CD4-positive, alpha-beta T cell (primary cell): ENCODE data around the gene PTPRN2. TPM values are rescaled to one million over a fixed set of nuclear protein-coding genes. Genes with fewer than 3 reads are reported as not detected.
"Not testable (repeated sequence)": the region's sequence is repeated elsewhere in the genome, so short reads cannot be mapped to it uniquely, and the experiment has no call there.

Experiments
- ATAC-seq: fragments of 200-7000 bp; cut with Tn5 transposase; one replicate; pipeline ENCODE4 v1.10.0; 2022; ENCODE audit warnings: mild to moderate bottlenecking; ENCODE audit not compliant: poor library complexity
- CTCF ChIA-PET: fragments of 350-600 bp; sonication (Branson Sonifier 250); formaldehyde crosslinking; loops from one replicate; lab custom pipeline; 2021; ENCODE audit warnings: antibody characterized with exemption, inconsistent platforms; lab: Charles Lee
- POLR2A ChIA-PET: fragments of 350-600 bp; sonication (Branson Sonifier 250); formaldehyde crosslinking; loops from one replicate; lab custom pipeline; 2021; ENCODE audit warnings: antibody characterized with exemption, inconsistent platforms; lab: Charles Lee
- DNase-seq, 14 experiments: peaks; one replicate each; pipeline ENCODE4 v3.0.0-alpha.2; 2013 to 2020; ENCODE audit warnings: mixed read lengths in 2 of 14
- H3K27ac ChIP-seq, 2 donors: one replicate each; pipeline versions ENCODE4 v1.5.1 to v1.7.0; 2013; ENCODE audit warnings: low read length in 2 of 2, low read depth in 1 of 2, mild to moderate bottlenecking in 1 of 2
- H3K27me3 ChIP-seq, 2 experiments: 1 replicate in 1 of 2; 2 replicates in 1 of 2; pipeline versions ENCODE4 v1.6.1 to v1.7.0; 2013; ENCODE audit warnings: low read length in 2 of 2, control low read depth in 1 of 2, mild to moderate bottlenecking in 1 of 2, moderate library complexity in 1 of 2; ENCODE audit not compliant: insufficient read depth in 2 of 2, control insufficient read depth in 1 of 2
- H3K36me3 ChIP-seq: one replicate; pipeline ENCODE4 v1.6.1; 2013; ENCODE audit warnings: low read length, control low read depth; ENCODE audit not compliant: insufficient read depth
- H3K4me1 ChIP-seq: one replicate; pipeline ENCODE4 v1.6.1; 2013; ENCODE audit warnings: low read length, control low read depth; ENCODE audit not compliant: insufficient read depth
- H3K4me3 ChIP-seq: one replicate; pipeline ENCODE4 v1.5.1; 2013; ENCODE audit warnings: mild to moderate bottlenecking, low read length, moderate library complexity
- H3K9me3 ChIP-seq, 2 experiments: 1 replicate in 1 of 2; 2 replicates in 1 of 2; pipeline versions ENCODE4 v1.6.1 to v1.7.0; 2013; ENCODE audit warnings: low read length in 2 of 2, mild to moderate bottlenecking in 2 of 2, control low read depth in 1 of 2, moderate library complexity in 1 of 2; ENCODE audit not compliant: control insufficient read depth in 1 of 2, insufficient read depth in 1 of 2
- H3K27ac Mint-ChIP-seq: one replicate; pipeline ENCODE4 v1.8.0; 2020; ENCODE audit warnings: mixed read lengths
- H3K27me3 Mint-ChIP-seq: one replicate; pipeline ENCODE4 v1.8.0; 2021; ENCODE audit warnings: mixed read lengths
- H3K36me3 Mint-ChIP-seq: one replicate; pipeline ENCODE4 v1.8.0; 2021; ENCODE audit warnings: low read depth, mixed read lengths
- H3K4me1 Mint-ChIP-seq: one replicate; pipeline ENCODE4 v1.8.0; 2021; ENCODE audit warnings: low read depth, mixed read lengths
- H3K4me3 Mint-ChIP-seq: one replicate; pipeline ENCODE4 v1.8.0; 2020; ENCODE audit warnings: mild to moderate bottlenecking, mixed read lengths
- H3K9me3 Mint-ChIP-seq: one replicate; pipeline ENCODE4 v1.8.0; 2020; ENCODE audit warnings: mixed read lengths
- CTCF ChIP-seq: fragments of 200-600 bp; IDR thresholded peaks from one replicate; pipeline ENCODE4 v1.8.0; 2022; ENCODE audit warnings: antibody characterized with exemption, mild to moderate bottlenecking
- intact Hi-C, 2 experiments: fragments of 100-400 bp; cut with DNase I in 1 of 2; cut with micrococcal nuclease in 1 of 2; formaldehyde crosslinking; loops; one replicate each; pipeline versions ENCODE4 v1.15.1 to v1.9.0; 2023 to 2025; cut with DNase I, micrococcal nuclease
- total RNA-seq, 174 experiments: library from RNA in 2 of 174; stranded (reverse) in 2 of 174; gene quantifications; one replicate each; pipeline ENCODE4 v1.2.3 and lab custom pipeline; 2021 to 2026

The PTPRN2 gene
- total RNA-seq, 2 experiments from 2014 or later = 0.34 to 0.44 TPM

GRCh38 chr7:158458096-158458495, 129.5 kb downstream of the PTPRN2 start:
- Mint-ChIP-seq H3K4me3 (no peak overlapping the region), H3K27ac (no peak overlapping the region), H3K27me3 (no peaks in the 10 kb centered on the region), H3K36me3 (no peaks in the 10 kb centered on the region), H3K9me3 (peaks cover 4% of the 10 kb centered on the region), H3K4me1 (no peaks in the 10 kb centered on the region)
- no peak for TF ChIP-seq CTCF
- H3K4me3 ChIP-seq = no peak overlapping the region
- ATAC-seq (no peak), DNase-seq (no peak)
- CTCF ChIA-PET = no interaction called here
- intact Hi-C loops = no loop called here
- no peaks in the 10 kb centered on the region for H3K4me1 ChIP-seq
- peaks cover 0 to 39% of the 10 kb centered on the region in 2 experiments for H3K9me3 ChIP-seq
- no peak overlapping the region for H3K27ac ChIP-seq
- POLR2A ChIA-PET = no interaction called here
- no peaks in the 10 kb centered on the region for H3K27me3 ChIP-seq
- H3K36me3 ChIP-seq = no peaks in the 10 kb centered on the region

GRCh38 chr7:158457586-158457985, 130.0 kb downstream of the PTPRN2 start:
- H3K36me3 Mint-ChIP-seq, H3K9me3 Mint-ChIP-seq, H3K4me3 ChIP-seq, H3K4me1 ChIP-seq, H3K27me3 Mint-ChIP-seq, H3K4me3 Mint-ChIP-seq, H3K27ac Mint-ChIP-seq, ATAC-seq, H3K36me3 ChIP-seq, intact Hi-C loops, H3K27ac ChIP-seq, DNase-seq, H3K4me1 Mint-ChIP-seq, CTCF ChIA-PET, H3K27me3 ChIP-seq, POLR2A ChIA-PET: not testable (repeated sequence)
- H3K9me3 ChIP-seq = peaks cover 0 to 41% of the 10 kb centered on the region in 2 experiments

- H3K4me1 ChIP-seq = no peaks in the 10 kb centered on the region
- no peak overlapping the region for H3K4me3 ChIP-seq
- DNase-seq (no peak), ATAC-seq (no peak)
- Mint-ChIP-seq H3K4me3 (no peak overlapping the region), H3K27ac (no peak overlapping the region), H3K27me3 (no peaks in the 10 kb centered on the region), H3K9me3 (peaks cover 4% of the 10 kb centered on the region), H3K4me1 (no peaks in the 10 kb centered on the region), H3K36me3 (no peaks in the 10 kb centered on the region)
- no peak for TF ChIP-seq CTCF
- intact Hi-C loops = no loop called here
- no peaks in the 10 kb centered on the region for H3K36me3 ChIP-seq
- CTCF ChIA-PET = no interaction called here
- H3K9me3 ChIP-seq = peaks cover 0 to 39% of the 10 kb centered on the region in 2 experiments
- H3K27me3 ChIP-seq = no peaks in the 10 kb centered on the region
- no peak overlapping the region for H3K27ac ChIP-seq
- POLR2A ChIA-PET = no interaction called here
Measured at GRCh38 chr7:158454631-158455030, 133.0 kb downstream of the PTPRN2 start.

- TF ChIP-seq CTCF = no peak
- H3K36me3 Mint-ChIP-seq = no peaks in the 10 kb centered on the region
- intact Hi-C loops = no loop called here
Measured at GRCh38 chr7:158453663-158454062, 134.0 kb downstream of the PTPRN2 start.

More at GRCh38 chr7:158453663-158454062, 134.0 kb downstream of the PTPRN2 start:
- H3K4me1 ChIP-seq = no peaks in the 10 kb centered on the region
- H3K4me1 Mint-ChIP-seq = no peaks in the 10 kb centered on the region
- DNase-seq = no peak
- peaks cover 4% of the 10 kb centered on the region for H3K9me3 Mint-ChIP-seq
- peaks cover 0 to 33% of the 10 kb centered on the region in 2 experiments for H3K9me3 ChIP-seq
- H3K4me3 ChIP-seq = no peak overlapping the region
- H3K27me3 Mint-ChIP-seq = no peaks in the 10 kb centered on the region
- H3K27me3 ChIP-seq = no peaks in the 10 kb centered on the region
- H3K4me3 Mint-ChIP-seq = no peak overlapping the region
- ChIA-PET POLR2A (no interaction called here), CTCF (no interaction called here)
- H3K27ac Mint-ChIP-seq = no peak overlapping the region
- ATAC-seq = no peak
- no peaks in the 10 kb centered on the region for H3K36me3 ChIP-seq
- H3K27ac ChIP-seq = no peak overlapping the region
